Esophagus squamous epithelium (tissue), 5 donors: Measurements from ENCODE around the gene ARHGAP44. TPM values are rescaled to one million over a fixed set of nuclear protein-coding genes. Genes with fewer than 3 reads are reported as not detected.
A peak's percentile ranks its signal among the peaks of the same experiment; 100 is the strongest.

Experiments
- DNase-seq: peaks from one replicate; lab custom pipeline; 2025; lab: John Stamatoyannopoulos, UW
- H3K27ac ChIP-seq, 4 donors: fragments of 200-600 bp; sonication (generic); one replicate each; pipeline ENCODE4 v1.5.1; 2016 to 2019; ENCODE audit warnings: mild to moderate bottlenecking in 1 of 4
- H3K27me3 ChIP-seq, 4 donors: fragments of 200-600 bp; sonication (generic); 1 replicate in 3 of 4; 2 replicates in 1 of 4; pipeline versions ENCODE4 v1.5.1 to v1.6.0; 2017 to 2021; ENCODE audit warnings: antibody characterized with exemption in 1 of 4
- H3K36me3 ChIP-seq, 3 donors: fragments of 200-600 bp; sonication (generic); one replicate each; pipeline ENCODE4 v1.5.1; 2016 to 2019
- H3K4me1 ChIP-seq, 3 donors: fragments of 200-600 bp; sonication (generic); one replicate each; pipeline ENCODE4 v1.5.1; 2017 to 2019
- H3K4me3 ChIP-seq, 4 donors: fragments of 200-600 bp; sonication (generic); 1 replicate in 3 of 4; 2 replicates in 1 of 4; pipeline ENCODE4 v1.5.1; 2016 to 2019; ENCODE audit warnings: mild to moderate bottlenecking in 2 of 4, moderate library complexity in 1 of 4
- H3K9me3 ChIP-seq, 3 donors: fragments of 200-600 bp; sonication (generic); one replicate each; pipeline ENCODE4 v1.5.1; 2016 to 2019
- CTCF ChIP-seq, 6 experiments: fragments of 450-650 bp in 4 of 6; fragments of 200-600 bp in 2 of 6; sonication (generic) in 2 of 6; IDR thresholded peaks; one replicate each; pipeline ENCODE4 v1.5.1; 2016 to 2019; ENCODE audit warnings: antibody characterized with exemption in 6 of 6, mild to moderate bottlenecking in 4 of 6, moderate library complexity in 4 of 6
- POLR2A ChIP-seq, 4 donors: fragments of 450-650 bp; IDR thresholded peaks; one replicate each; pipeline ENCODE4 v1.6.1; 2017; ENCODE audit warnings: antibody characterized with exemption in 4 of 4, mild to moderate bottlenecking in 4 of 4, moderate library complexity in 3 of 4
- WGBS, 2 donors: methylation state at CpG; one replicate each; pipeline ENCODE4 v1.1.5; 2018; 5-methylcytosine and 5-hydroxymethylcytosine counted together
- intact Hi-C: fragments of 100-400 bp; cut with DNase I; formaldehyde crosslinking; loops from one replicate; pipeline ENCODE4 v1.15.0; 2022
- total RNA-seq, 4 donors: library from RNA; depleted of rRNA; stranded (reverse); fragments of >200 nt; gene quantifications; one replicate each; pipeline ENCODE4 v1.1.0, GENCODE V29; 2016
- donor health status: DM: yes; HTN: yes; CAD: no.

Gene ARHGAP44
- total RNA-seq, 4 donors from 2014 or later, result 0.61 to 1.9 (median 0.89) TPM

- DNase-seq, result no peak
- no peaks in the 10 kb centered on the region for H3K4me1 ChIP-seq
- intact Hi-C loops, result no loop called here
- WGBS, 2 donors, result 51 to 55% methylated on average over 4 of the region's 4 CpGs
- no peak for TF ChIP-seq CTCF (IDR thresholded peaks at IDR 0.05)
- no peak overlapping the region for H3K4me3 ChIP-seq
- H3K27ac ChIP-seq, result no peak overlapping the region
- H3K36me3 ChIP-seq, result no peaks in the 10 kb centered on the region
- H3K27me3 ChIP-seq, result peaks cover 0 to 10% (median 0%) of the 10 kb centered on the region in 4 donors
- no peaks in the 10 kb centered on the region for H3K9me3 ChIP-seq
Observed at GRCh38 chr17:12768255-12768654, 21.0 kb upstream of the ARHGAP44 start.

- WGBS, 2 donors, result 92 to 94% methylated on average over 6 of the region's 6 CpGs
- H3K27ac ChIP-seq, result no peak overlapping the region
- H3K9me3 ChIP-seq, result no peaks in the 10 kb centered on the region
- DNase-seq, result no peak
- H3K4me3 ChIP-seq, result no peak overlapping the region
- peaks cover 0 to 10% (median 0%) of the 10 kb centered on the region in 4 donors for H3K27me3 ChIP-seq
- H3K36me3 ChIP-seq, result no peaks in the 10 kb centered on the region
- TF ChIP-seq CTCF (IDR thresholded peaks at IDR 0.05) (no peak), POLR2A (IDR thresholded peaks at IDR 0.05) (no peak)
- no peaks in the 10 kb centered on the region for H3K4me1 ChIP-seq
- intact Hi-C loops, result no loop called here
Observed at GRCh38 chr17:12769981-12770380, 19.3 kb upstream of the ARHGAP44 start.

GRCh38 chr17:12773153-12773552 is 16.1 kb upstream of the ARHGAP44 start:
- Histone ChIP-seq H3K27me3 (peaks cover 0 to 7% (median 0%) of the 10 kb centered on the region in 4 donors), H3K27ac (no peak overlapping the region), H3K9me3 (no peaks in the 10 kb centered on the region), H3K36me3 (no peaks in the 10 kb centered on the region), H3K4me3 (no peak overlapping the region), H3K4me1 (no peaks in the 10 kb centered on the region)
- intact Hi-C loops, result no loop called here
- no peak for TF ChIP-seq POLR2A (IDR thresholded peaks at IDR 0.05)
- no peak for TF ChIP-seq CTCF (IDR thresholded peaks at IDR 0.05)
- 60 to 64% methylated on average over 1 of the region's 1 CpG for WGBS, 2 donors
- no peak for DNase-seq

GRCh38 chr17:12789075-12789480 is 220 bp upstream of the ARHGAP44 start:
- no peak for DNase-seq

More at GRCh38 chr17:12789075-12789480, 220 bp upstream of the ARHGAP44 start:
- WGBS, 2 donors, result 0 to 2% methylated on average over 5 to 14 of the region's 16 CpGs
- Histone ChIP-seq H3K36me3 (no peaks in the 10 kb centered on the region), H3K9me3 (no peaks in the 10 kb centered on the region), H3K4me3 (peak overlapping the region; percentile 46 to 82 (median 66)), H3K27me3 (peaks cover 0 to 41% (median 0%) of the 10 kb centered on the region in 4 donors), H3K27ac (peak overlapping the region in 2 of 4 donors; percentile 60 to 80), H3K4me1 (peaks cover 0 to 19% (median 7%) of the 10 kb centered on the region in 3 donors)
- intact Hi-C loops, result no loop called here
- TF ChIP-seq CTCF (IDR thresholded peaks at IDR 0.05) (no peak), POLR2A (IDR thresholded peaks at IDR 0.05) (no peak)
